Measurements from ENCODE around the gene ULK3. TPM values are rescaled to one million over a fixed set of nuclear protein-coding genes. Genes with fewer than 3 reads are reported as not detected.
"Not testable (repeated sequence)": the region's sequence is repeated elsewhere in the genome, so short reads cannot be mapped to it uniquely, and the experiment has no call there.

The ULK3 gene
- total and polyA plus RNA-seq, 10 of the 15 experiments (the other 5 are each of a cell fraction or from before 2014, with no cell fraction given), result 0.64 to 38.8 (median 27.1) TPM

- no peak for TF ChIP-seq RELB (IDR thresholded peaks at IDR 0.05; ENCODE audit: low read depth)
These were observed 45.8 kb upstream of the ULK3 start (continued) for GRCh38 chr15:74888716-74889115.

GRCh38 chr15:74887537-74888193, 44.7 kb upstream of the ULK3 start:
- H3K27me3 ChIP-seq (replicated peaks in 1 of 2; ENCODE audit: control insufficient read depth in 2 of 2, insufficient read depth in 2 of 2, low read length in 1 of 2); BruUV-seq (replicated peaks); H3K9me3 ChIP-seq (replicated peaks; ENCODE audit: control insufficient read depth, insufficient read depth, low read length); ATAC-seq; H3K27ac ChIP-seq (ENCODE audit: control insufficient read depth, insufficient read depth); H3K9ac ChIP-seq (ENCODE audit: control insufficient read depth, insufficient read depth, low read length); FAIRE-seq; in situ Hi-C loops (cut with MboI); DNase-seq (ENCODE audit: low read depth, low spot score); H2AFZ ChIP-seq (ENCODE audit: control insufficient read depth, low read depth, low read length); H3K4me3 ChIP-seq; H4K20me1 ChIP-seq (ENCODE audit: control insufficient read depth, insufficient read depth); intact Hi-C loops (cut with micrococcal nuclease; ENCODE audit: unreplicated experiment); H3K36me3 ChIP-seq (ENCODE audit: control insufficient read depth in 2 of 2, insufficient read depth in 2 of 2, low read length in 1 of 2); H3K4me2 ChIP-seq (ENCODE audit: control insufficient read depth, insufficient read depth): not testable (repeated sequence)
- ChIA-PET POLR2A (interaction anchor here (0.7 to 1.2 kb wide), 3 partner anchors 17 to 75 kb away, joined by 3 read pairs; partner anchors contain the start of gene LMAN1L), CTCF (interaction anchor here (0.8 to 7.5 kb wide), 4 partner anchors 13 to 116 kb away, joined by 3 to 75 read pairs (median 20); no protein-coding TSS in a partner anchor), RAD21 (ENCODE audit: unreplicated experiment) (interaction anchor here (1.1 kb wide), 1 partner anchor 117 kb away, joined by 4 read pairs; no protein-coding TSS in a partner anchor), SMC1A (ENCODE audit: uncharacterized antibody, unreplicated experiment) (interaction anchor here (0.8 to 1.3 kb wide), 4 partner anchors 14 to 30 kb away, joined by 3 read pairs; no protein-coding TSS in a partner anchor)
- 87% methylated on average over 7 of the region's 10 CpGs for WGBS (ENCODE audit: insufficient coverage, insufficient replicate concordance, low lambda C conversion rate, missing lambda C conversion rate)
- peaks cover 27% of the 10 kb centered on the region for H3K4me1 ChIP-seq (ENCODE audit: control insufficient read depth, insufficient read depth, low read length)
- peaks cover 12% of the 10 kb centered on the region for H3K79me2 ChIP-seq (ENCODE audit: control insufficient read depth, insufficient read depth, low read length)

Measured in GM12878 (cell line).